Neural crest cell (in vitro differentiated cells): Measurements from ENCODE around the gene GABARAPL1. TPM values are rescaled to one million over a fixed set of nuclear protein-coding genes. Genes with fewer than 3 reads are reported as not detected.

Experiments used
- DNase-seq: peaks from one replicate; pipeline ENCODE4 v3.0.0; 2021; ENCODE audit warnings: low read depth, mixed read lengths, low spot score
- H3K27ac Mint-ChIP-seq: one replicate; pipeline ENCODE4 v1.8.0; 2021; ENCODE audit warnings: mild to moderate bottlenecking, mixed read lengths; ENCODE audit not compliant: unreplicated experiment
- H3K27me3 Mint-ChIP-seq: 2 replicates; pipeline ENCODE4 v1.8.0; 2021; ENCODE audit warnings: low read depth, mild to moderate bottlenecking, mixed read lengths
- H3K36me3 Mint-ChIP-seq: 2 replicates; pipeline ENCODE4 v1.8.0; 2021; ENCODE audit warnings: low read depth, mild to moderate bottlenecking, mixed read lengths
- H3K4me1 Mint-ChIP-seq: 2 replicates; pipeline ENCODE4 v1.8.0; 2021; ENCODE audit warnings: mixed read lengths
- H3K4me3 Mint-ChIP-seq: one replicate; pipeline ENCODE4 v1.8.0; 2021; ENCODE audit warnings: mild to moderate bottlenecking, mixed read lengths
- H3K9me3 Mint-ChIP-seq: 2 replicates; pipeline ENCODE4 v1.8.0; 2021; ENCODE audit warnings: mixed read lengths
- total RNA-seq: library from RNA; stranded (reverse); gene quantifications from 2 replicates; pipeline ENCODE4 v1.2.1, GENCODE V29; 2021
- TF ChIP-seq, protein P1 (sequence below): fragments of 200-600 bp; sonication (generic); conservative IDR thresholded peaks from 2 replicates; pipeline ENCODE4 v1.5.0; 2021; ENCODE audit warnings: antibody characterized with exemption, mild to moderate bottlenecking

Gene GABARAPL1
- total RNA-seq, 1 donor from 2014 or later = 16.0 TPM

- H3K27ac Mint-ChIP-seq = no peak overlapping the region
- no peaks in the 10 kb centered on the region for H3K9me3 Mint-ChIP-seq
- H3K4me1 Mint-ChIP-seq = no peaks in the 10 kb centered on the region
- no peaks in the 10 kb centered on the region for H3K27me3 Mint-ChIP-seq
- no peak overlapping the region for H3K4me3 Mint-ChIP-seq
- TF ChIP-seq, protein P1, sequence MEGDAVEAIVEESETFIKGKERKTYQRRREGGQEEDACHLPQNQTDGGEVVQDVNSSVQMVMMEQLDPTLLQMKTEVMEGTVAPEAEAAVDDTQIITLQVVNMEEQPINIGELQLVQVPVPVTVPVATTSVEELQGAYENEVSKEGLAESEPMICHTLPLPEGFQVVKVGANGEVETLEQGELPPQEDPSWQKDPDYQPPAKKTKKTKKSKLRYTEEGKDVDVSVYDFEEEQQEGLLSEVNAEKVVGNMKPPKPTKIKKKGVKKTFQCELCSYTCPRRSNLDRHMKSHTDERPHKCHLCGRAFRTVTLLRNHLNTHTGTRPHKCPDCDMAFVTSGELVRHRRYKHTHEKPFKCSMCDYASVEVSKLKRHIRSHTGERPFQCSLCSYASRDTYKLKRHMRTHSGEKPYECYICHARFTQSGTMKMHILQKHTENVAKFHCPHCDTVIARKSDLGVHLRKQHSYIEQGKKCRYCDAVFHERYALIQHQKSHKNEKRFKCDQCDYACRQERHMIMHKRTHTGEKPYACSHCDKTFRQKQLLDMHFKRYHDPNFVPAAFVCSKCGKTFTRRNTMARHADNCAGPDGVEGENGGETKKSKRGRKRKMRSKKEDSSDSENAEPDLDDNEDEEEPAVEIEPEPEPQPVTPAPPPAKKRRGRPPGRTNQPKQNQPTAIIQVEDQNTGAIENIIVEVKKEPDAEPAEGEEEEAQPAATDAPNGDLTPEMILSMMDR = no peak
- H3K36me3 Mint-ChIP-seq = no peaks in the 10 kb centered on the region
- DNase-seq = no peak
These were observed 42.5 kb upstream of the GABARAPL1 start for GRCh38 chr12:10170216-10170615.

GRCh38 chr12:10171973-10172728, 40.5 kb upstream of the GABARAPL1 start, which contains the start of gene OLR1:
Gene OLR1, minus strand, starts transcription at chr12:10172132. Its CDS starts 55 bp downstream, at chr12:10172077.
- no peak within 1 kb of the TSS for H3K27ac Mint-ChIP-seq
- no peaks in the 10 kb centered on the region for H3K9me3 Mint-ChIP-seq
- DNase-seq = no peak
- H3K4me3 Mint-ChIP-seq = no peak within 1 kb of the TSS
- no peaks in the 10 kb centered on the region for H3K4me1 Mint-ChIP-seq
- TF ChIP-seq, protein P1 = no peak
- H3K36me3 Mint-ChIP-seq = no peaks in the 10 kb centered on the region
- H3K27me3 Mint-ChIP-seq = no peaks in the 10 kb centered on the region

DNA sequence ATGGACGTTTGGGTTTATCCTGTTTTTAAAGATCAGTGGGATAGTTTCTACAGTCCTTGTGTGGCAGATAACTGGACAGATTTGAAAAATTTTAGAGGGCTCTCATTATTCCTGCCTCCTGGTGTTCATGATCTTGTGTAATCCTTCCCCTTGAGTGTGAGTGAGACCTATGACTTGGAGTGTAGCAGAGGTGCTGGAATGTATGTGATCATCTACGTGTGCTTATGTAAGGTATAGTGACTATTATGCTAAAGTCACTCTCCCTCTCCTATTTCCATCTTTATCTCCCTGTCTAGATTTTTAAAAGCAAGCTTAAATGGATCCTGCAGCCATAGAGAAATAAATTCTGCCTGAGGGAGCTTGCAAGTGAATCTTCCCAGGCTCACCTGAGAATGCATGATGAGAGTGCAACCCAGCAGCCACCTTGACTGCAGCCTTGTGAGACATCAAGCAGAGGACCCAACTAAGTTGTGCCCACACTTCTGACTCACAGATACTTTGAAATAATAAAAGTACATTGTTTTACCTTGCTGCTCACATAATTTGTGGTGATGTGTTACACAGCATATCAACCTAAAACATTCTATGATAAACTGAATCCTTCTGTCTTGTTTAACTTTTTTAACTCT, 37.6 kb upstream of the GABARAPL1 start:
- Mint-ChIP-seq H3K36me3 (no peaks in the 10 kb centered on the region), H3K27ac (no peak overlapping the region), H3K9me3 (no peaks in the 10 kb centered on the region), H3K4me3 (no peak overlapping the region), H3K27me3 (no peaks in the 10 kb centered on the region), H3K4me1 (no peaks in the 10 kb centered on the region)
- TF ChIP-seq, protein P1 = no peak
- no peak for DNase-seq

DNA sequence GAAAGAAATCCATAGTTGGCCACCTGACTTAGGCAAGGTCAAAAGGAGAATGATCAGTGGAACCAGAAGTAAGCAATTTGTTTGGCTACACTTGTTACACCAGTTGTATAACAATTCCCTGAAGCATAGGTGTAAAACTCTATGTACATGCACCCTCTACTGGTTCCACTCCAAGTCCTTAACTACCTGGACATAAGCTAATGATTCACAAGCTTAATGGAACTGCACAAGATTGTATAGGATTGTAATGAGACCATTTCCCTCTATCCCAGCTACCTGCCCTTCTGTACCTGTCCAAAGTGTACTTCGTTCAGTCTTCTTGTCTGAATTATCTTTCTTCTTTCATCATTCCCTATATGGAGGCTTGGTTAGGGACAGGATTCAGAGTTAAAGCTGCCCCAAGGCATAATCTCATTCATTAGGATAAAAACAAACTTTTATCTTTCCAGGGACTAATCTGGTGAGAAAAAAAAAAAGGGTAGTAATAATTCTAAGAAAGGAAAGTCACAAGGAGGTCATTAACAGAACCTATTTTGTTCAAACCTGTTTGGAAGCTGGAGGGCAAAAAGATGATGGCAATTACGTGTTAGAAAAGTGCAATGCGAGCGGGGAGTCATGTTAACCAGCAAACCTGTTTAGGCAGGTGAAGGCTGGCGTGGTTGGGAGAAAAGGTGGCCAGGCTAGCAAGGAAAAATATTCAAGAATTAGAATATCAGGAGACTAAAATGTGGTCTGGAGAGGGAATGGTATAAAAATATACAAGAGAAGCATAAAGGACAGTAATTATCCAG, 36.6 kb upstream of the GABARAPL1 start:
- TF ChIP-seq, protein P1 = no peak
- no peak overlapping the region for H3K4me3 Mint-ChIP-seq
- H3K27me3 Mint-ChIP-seq = no peaks in the 10 kb centered on the region
- H3K27ac Mint-ChIP-seq = no peak overlapping the region
- no peaks in the 10 kb centered on the region for H3K36me3 Mint-ChIP-seq
- H3K4me1 Mint-ChIP-seq = no peaks in the 10 kb centered on the region
- no peaks in the 10 kb centered on the region for H3K9me3 Mint-ChIP-seq
- no peak for DNase-seq

DNA sequence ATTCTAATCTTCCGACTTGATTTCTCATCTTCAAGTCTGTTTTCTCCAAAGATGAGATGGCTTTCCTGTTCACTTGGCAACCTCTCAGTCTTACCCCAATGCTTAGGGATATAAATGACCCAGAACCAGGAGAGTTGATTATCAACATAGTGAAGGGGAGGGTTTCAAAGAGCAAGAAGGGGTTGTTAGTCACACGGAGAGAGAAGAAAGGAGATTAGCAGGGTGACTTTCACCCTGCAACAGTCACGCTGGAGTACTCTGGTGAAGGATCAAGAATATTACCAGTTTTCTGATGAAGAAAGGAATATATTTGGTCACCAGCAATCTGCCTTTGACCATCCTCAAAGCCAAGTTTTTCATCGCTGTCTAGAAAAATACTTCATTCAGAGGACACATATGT, 33.9 kb upstream of the GABARAPL1 start, which contains the start of gene TMEM52B:
TMEM52B (plus strand) TSS at position 212 of the 400 bp plus-strand sequence. CDS start 543 bp downstream, outside the sequence.
- no peak for DNase-seq
- TF ChIP-seq, protein P1 = no peak
- no peaks in the 10 kb centered on the region for H3K4me1 Mint-ChIP-seq
- H3K27ac Mint-ChIP-seq = no peak within 1 kb of the TSS
- no peaks in the 10 kb centered on the region for H3K9me3 Mint-ChIP-seq
- H3K4me3 Mint-ChIP-seq = no peak within 1 kb of the TSS
- no peaks in the 10 kb centered on the region for H3K36me3 Mint-ChIP-seq
- H3K27me3 Mint-ChIP-seq = peaks cover 4% of the 10 kb centered on the region
